ENCODE results near the gene U2AF2.

The U2AF2 gene

DNA sequence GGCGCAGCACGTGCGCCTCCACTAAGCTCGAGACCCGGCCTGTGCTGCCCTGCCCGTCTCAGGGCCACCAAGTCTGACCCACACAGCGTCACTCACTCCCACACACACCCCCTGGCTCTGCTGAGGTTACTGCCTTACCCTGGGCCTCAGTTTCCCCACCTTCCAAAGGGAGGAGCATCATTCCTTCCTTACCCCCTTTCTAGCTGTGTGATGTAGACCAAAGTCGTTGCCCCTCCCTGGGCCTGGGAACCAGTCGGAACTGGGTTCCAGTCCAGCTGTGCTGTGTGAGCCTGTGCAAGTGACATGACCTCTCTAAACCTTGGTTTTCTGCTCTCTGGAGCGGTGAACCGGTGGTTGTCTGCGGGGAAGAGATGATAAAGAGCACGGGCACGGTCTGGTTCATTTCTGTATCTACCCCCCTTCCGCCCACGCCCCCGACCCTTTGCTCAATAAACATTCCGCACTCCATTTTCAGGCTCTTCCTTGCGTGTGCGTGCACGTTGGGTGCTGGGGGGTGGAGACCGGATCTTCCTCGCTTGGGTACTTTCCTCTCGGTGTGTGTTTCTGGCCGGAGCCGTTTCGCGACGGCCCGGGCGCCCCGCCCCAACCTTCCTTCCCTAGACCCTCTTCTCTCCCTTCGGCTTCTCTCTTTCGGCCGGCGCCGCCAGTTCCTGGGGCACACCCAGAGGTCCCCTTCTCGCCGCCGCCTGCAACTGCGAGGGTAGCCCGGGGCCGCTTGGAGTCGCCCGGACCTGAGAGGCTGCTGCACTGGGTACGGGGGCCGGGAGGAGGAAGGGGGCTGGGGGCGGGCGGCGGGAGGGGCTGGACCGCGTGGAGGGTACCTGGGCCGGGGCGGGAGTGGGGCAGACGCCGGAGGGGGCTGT lies 11.6 kb upstream of the U2AF2 start, which contains the start of gene ZNF581 (continued):
- TF ChIP-seq, protein P1, sequence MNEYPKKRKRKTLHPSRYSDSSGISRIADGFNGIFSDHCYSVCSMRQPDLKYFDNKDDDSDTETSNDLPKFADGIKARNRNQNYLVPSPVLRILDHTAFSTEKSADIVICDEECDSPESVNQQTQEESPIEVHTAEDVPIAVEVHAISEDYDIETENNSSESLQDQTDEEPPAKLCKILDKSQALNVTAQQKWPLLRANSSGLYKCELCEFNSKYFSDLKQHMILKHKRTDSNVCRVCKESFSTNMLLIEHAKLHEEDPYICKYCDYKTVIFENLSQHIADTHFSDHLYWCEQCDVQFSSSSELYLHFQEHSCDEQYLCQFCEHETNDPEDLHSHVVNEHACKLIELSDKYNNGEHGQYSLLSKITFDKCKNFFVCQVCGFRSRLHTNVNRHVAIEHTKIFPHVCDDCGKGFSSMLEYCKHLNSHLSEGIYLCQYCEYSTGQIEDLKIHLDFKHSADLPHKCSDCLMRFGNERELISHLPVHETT (tag by site-specific recombination; IDR thresholded peaks at IDR 0.05), result peak; percentile 92
- TF ChIP-seq KLF9 (tag by site-specific recombination; IDR thresholded peaks at IDR 0.05; ENCODE audit: low read depth) (peak; percentile 98), ZNF221 (tag by site-specific recombination; IDR thresholded peaks at IDR 0.05; ENCODE audit: borderline replicate concordance) (no peak), KLF16 (tag by site-specific recombination; IDR thresholded peaks at IDR 0.05) (peak; percentile 100), ZNF433 (tag by site-specific recombination; IDR thresholded peaks at IDR 0.05; ENCODE audit: low read depth) (no peak), ZNF521 (tag by site-specific recombination; IDR thresholded peaks at IDR 0.05) (no peak), KLF8 (tag by site-specific recombination; IDR thresholded peaks at IDR 0.05) (peak; percentile 100), ZNF677 (tag by site-specific recombination; IDR thresholded peaks at IDR 0.05) (no peak), ZNF776 (tag by site-specific recombination; IDR thresholded peaks at IDR 0.05; ENCODE audit: borderline replicate concordance) (no peak), MYNN (tag by site-specific recombination; IDR thresholded peaks at IDR 0.05; ENCODE audit: borderline replicate concordance) (no peak), ZNF549 (tag by site-specific recombination; IDR thresholded peaks at IDR 0.05) (no peak), ZNF292 (tag by site-specific recombination; IDR thresholded peaks at IDR 0.05; ENCODE audit: borderline replicate concordance, low read depth) (no peak), ZNF629 (tag by site-specific recombination; IDR thresholded peaks at IDR 0.05) (peak; percentile 73), ZNF19 (tag by site-specific recombination; IDR thresholded peaks at IDR 0.05; ENCODE audit: low read depth) (no peak), ZNF768 (tag by site-specific recombination; IDR thresholded peaks at IDR 0.05) (peak; percentile 94)
- TF ChIP-seq, protein P2, sequence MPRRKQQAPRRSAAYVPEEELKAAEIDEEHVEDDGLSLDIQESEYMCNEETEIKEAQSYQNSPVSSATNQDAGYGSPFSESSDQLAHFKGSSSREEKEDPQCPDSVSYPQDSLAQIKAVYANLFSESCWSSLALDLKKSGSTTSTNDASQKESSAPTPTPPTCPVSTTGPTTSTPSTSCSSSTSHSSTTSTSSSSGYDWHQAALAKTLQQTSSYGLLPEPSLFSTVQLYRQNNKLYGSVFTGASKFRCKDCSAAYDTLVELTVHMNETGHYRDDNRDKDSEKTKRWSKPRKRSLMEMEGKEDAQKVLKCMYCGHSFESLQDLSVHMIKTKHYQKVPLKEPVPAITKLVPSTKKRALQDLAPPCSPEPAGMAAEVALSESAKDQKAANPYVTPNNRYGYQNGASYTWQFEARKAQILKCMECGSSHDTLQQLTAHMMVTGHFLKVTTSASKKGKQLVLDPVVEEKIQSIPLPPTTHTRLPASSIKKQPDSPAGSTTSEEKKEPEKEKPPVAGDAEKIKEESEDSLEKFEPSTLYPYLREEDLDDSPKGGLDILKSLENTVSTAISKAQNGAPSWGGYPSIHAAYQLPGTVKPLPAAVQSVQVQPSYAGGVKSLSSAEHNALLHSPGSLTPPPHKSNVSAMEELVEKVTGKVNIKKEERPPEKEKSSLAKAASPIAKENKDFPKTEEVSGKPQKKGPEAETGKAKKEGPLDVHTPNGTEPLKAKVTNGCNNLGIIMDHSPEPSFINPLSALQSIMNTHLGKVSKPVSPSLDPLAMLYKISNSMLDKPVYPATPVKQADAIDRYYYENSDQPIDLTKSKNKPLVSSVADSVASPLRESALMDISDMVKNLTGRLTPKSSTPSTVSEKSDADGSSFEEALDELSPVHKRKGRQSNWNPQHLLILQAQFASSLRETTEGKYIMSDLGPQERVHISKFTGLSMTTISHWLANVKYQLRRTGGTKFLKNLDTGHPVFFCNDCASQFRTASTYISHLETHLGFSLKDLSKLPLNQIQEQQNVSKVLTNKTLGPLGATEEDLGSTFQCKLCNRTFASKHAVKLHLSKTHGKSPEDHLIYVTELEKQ (tag by site-specific recombination; IDR thresholded peaks at IDR 0.05; ENCODE audit: borderline replicate concordance), result peak; percentile 39; the same call in 1 of the 2 replicates
- TF ChIP-seq, protein P3, sequence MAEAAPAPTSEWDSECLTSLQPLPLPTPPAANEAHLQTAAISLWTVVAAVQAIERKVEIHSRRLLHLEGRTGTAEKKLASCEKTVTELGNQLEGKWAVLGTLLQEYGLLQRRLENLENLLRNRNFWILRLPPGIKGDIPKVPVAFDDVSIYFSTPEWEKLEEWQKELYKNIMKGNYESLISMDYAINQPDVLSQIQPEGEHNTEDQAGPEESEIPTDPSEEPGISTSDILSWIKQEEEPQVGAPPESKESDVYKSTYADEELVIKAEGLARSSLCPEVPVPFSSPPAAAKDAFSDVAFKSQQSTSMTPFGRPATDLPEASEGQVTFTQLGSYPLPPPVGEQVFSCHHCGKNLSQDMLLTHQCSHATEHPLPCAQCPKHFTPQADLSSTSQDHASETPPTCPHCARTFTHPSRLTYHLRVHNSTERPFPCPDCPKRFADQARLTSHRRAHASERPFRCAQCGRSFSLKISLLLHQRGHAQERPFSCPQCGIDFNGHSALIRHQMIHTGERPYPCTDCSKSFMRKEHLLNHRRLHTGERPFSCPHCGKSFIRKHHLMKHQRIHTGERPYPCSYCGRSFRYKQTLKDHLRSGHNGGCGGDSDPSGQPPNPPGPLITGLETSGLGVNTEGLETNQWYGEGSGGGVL (tag by site-specific recombination; IDR thresholded peaks at IDR 0.05), result no peak
- TF ChIP-seq, protein P4, sequence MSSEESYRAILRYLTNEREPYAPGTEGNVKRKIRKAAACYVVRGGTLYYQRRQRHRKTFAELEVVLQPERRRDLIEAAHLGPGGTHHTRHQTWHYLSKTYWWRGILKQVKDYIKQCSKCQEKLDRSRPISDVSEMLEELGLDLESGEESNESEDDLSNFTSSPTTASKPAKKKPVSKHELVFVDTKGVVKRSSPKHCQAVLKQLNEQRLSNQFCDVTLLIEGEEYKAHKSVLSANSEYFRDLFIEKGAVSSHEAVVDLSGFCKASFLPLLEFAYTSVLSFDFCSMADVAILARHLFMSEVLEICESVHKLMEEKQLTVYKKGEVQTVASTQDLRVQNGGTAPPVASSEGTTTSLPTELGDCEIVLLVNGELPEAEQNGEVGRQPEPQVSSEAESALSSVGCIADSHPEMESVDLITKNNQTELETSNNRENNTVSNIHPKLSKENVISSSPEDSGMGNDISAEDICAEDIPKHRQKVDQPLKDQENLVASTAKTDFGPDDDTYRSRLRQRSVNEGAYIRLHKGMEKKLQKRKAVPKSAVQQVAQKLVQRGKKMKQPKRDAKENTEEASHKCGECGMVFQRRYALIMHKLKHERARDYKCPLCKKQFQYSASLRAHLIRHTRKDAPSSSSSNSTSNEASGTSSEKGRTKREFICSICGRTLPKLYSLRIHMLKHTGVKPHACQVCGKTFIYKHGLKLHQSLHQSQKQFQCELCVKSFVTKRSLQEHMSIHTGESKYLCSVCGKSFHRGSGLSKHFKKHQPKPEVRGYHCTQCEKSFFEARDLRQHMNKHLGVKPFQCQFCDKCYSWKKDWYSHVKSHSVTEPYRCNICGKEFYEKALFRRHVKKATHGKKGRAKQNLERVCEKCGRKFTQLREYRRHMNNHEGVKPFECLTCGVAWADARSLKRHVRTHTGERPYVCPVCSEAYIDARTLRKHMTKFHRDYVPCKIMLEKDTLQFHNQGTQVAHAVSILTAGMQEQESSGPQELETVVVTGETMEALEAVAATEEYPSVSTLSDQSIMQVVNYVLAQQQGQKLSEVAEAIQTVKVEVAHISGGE (tag by site-specific recombination; conservative IDR thresholded peaks at IDR 0.05; ENCODE audit: low read depth), result peak; percentile 100
- TF ChIP-seq, protein P5, sequence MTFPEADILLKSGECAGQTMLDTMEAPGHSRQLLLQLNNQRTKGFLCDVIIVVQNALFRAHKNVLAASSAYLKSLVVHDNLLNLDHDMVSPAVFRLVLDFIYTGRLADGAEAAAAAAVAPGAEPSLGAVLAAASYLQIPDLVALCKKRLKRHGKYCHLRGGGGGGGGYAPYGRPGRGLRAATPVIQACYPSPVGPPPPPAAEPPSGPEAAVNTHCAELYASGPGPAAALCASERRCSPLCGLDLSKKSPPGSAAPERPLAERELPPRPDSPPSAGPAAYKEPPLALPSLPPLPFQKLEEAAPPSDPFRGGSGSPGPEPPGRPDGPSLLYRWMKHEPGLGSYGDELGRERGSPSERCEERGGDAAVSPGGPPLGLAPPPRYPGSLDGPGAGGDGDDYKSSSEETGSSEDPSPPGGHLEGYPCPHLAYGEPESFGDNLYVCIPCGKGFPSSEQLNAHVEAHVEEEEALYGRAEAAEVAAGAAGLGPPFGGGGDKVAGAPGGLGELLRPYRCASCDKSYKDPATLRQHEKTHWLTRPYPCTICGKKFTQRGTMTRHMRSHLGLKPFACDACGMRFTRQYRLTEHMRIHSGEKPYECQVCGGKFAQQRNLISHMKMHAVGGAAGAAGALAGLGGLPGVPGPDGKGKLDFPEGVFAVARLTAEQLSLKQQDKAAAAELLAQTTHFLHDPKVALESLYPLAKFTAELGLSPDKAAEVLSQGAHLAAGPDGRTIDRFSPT (tag by site-specific recombination; IDR thresholded peaks at IDR 0.05), result peak; percentile 62; the same call in 1 of the 2 replicates
- TF ChIP-seq, protein P6, sequence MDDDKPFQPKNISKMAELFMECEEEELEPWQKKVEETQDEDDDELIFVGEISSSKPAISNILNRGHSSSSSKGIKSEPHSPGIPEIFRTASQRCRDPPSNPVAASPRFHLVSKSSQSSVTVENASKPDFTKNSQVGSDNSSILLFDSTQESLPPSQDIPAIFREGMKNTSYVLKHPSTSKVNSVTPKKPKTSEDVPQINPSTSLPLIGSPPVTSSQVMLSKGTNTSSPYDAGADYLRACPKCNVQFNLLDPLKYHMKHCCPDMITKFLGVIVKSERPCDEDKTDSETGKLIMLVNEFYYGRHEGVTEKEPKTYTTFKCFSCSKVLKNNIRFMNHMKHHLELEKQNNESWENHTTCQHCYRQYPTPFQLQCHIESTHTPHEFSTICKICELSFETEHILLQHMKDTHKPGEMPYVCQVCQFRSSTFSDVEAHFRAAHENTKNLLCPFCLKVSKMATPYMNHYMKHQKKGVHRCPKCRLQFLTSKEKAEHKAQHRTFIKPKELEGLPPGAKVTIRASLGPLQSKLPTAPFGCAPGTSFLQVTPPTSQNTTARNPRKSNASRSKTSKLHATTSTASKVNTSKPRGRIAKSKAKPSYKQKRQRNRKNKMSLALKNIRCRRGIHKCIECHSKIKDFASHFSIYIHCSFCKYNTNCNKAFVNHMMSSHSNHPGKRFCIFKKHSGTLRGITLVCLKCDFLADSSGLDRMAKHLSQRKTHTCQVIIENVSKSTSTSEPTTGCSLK (tag by site-specific recombination; IDR thresholded peaks at IDR 0.05), result no peak

All from HEK293 (cell line).